Upper lobe of left lung (tissue), 6 donors: ENCODE results near the gene SLC46A1. TPM values are rescaled to one million over a fixed set of nuclear protein-coding genes. Genes with fewer than 3 reads are reported as not detected.

Experiments used
- ATAC-seq, 2 donors: fragments of 200-7000 bp; cut with Tn5 transposase; one replicate each; pipeline ENCODE4 v1.9.1; 2022; ENCODE audit warnings: mild to moderate bottlenecking in 2 of 2, moderate library complexity in 2 of 2; ENCODE audit not compliant: low FRiP score in 2 of 2
- DNase-seq, 2 donors: peaks; one replicate each; pipeline ENCODE4 v3.0.0-alpha.2; 2019 to 2020
- H3K27ac ChIP-seq, 4 donors: fragments of 200-600 bp; sonication (generic); one replicate each; pipeline ENCODE4 v1.5.1; 2016 to 2019
- H3K27me3 ChIP-seq, 4 donors: fragments of 200-600 bp; sonication (generic); one replicate each; pipeline ENCODE4 v1.5.1; 2017 to 2019
- H3K36me3 ChIP-seq, 4 donors: fragments of 200-600 bp; sonication (generic); one replicate each; pipeline ENCODE4 v1.5.1; 2016 to 2019
- H3K4me1 ChIP-seq, 4 donors: fragments of 200-600 bp; sonication (generic); one replicate each; pipeline ENCODE4 v1.5.1; 2018 to 2019
- H3K4me3 ChIP-seq, 4 donors: fragments of 200-600 bp; sonication (generic); one replicate each; pipeline ENCODE4 v1.5.1; 2017 to 2019; ENCODE audit warnings: mild to moderate bottlenecking in 2 of 4, moderate library complexity in 1 of 4
- H3K9me3 ChIP-seq, 4 donors: fragments of 200-600 bp; sonication (generic); one replicate each; pipeline ENCODE4 v1.5.1; 2018 to 2019
- CTCF ChIP-seq, 6 experiments: fragments of 450-650 bp in 4 of 6; fragments of 200-600 bp in 2 of 6; sonication (generic) in 2 of 6; IDR thresholded peaks; one replicate each; pipeline ENCODE4 v1.5.1; 2016 to 2019; ENCODE audit warnings: antibody characterized with exemption in 6 of 6
- EP300 ChIP-seq, 4 donors: sonication (generic); formaldehyde crosslinking; IDR thresholded peaks; one replicate each; pipeline ENCODE4 v1.5.1; 2017; ENCODE audit warnings: antibody characterized with exemption in 4 of 4, control low read depth in 2 of 4
- POLR2A ChIP-seq, 4 donors: fragments of 450-650 bp; IDR thresholded peaks; one replicate each; pipeline ENCODE4 v1.5.1; 2016 to 2017; ENCODE audit warnings: antibody characterized with exemption in 4 of 4, mild to moderate bottlenecking in 2 of 4
- POLR2AphosphoS5 ChIP-seq, 2 donors: sonication (generic); formaldehyde crosslinking; IDR thresholded peaks; one replicate each; pipeline ENCODE4 v1.5.1; 2017; ENCODE audit warnings: antibody characterized with exemption in 2 of 2
- WGBS, 2 donors: methylation state at CpG; one replicate each; pipeline ENCODE4 v1.1.5; 2017 to 2018; 5-methylcytosine and 5-hydroxymethylcytosine counted together
- total RNA-seq, 6 donors: library from RNA; depleted of rRNA in 4 of 6; stranded (reverse); fragments of >200 nt in 4 of 6; gene quantifications; one replicate each; pipeline versions ENCODE4 v1.1.0 to v1.2.1, GENCODE V29; 2016 to 2021
- donor health status: DM: no; HTN: no; CAD: no; lungs with moderate emphysema.
- donor health status: DM: no; HTN: yes; CAD: no; lungs with severe emphysema.

The SLC46A1 gene
- total RNA-seq, 6 donors from 2014 or later, result 15.0 to 44.0 (median 19.8) TPM

- ATAC-seq, result no peak
- peaks cover 0 to 10% (median 7%) of the 10 kb centered on the region in 4 donors for H3K4me1 ChIP-seq
- H3K27me3 ChIP-seq, result no peaks in the 10 kb centered on the region
- WGBS, 2 donors, result 89 to 94% methylated on average over 4 of the region's 4 CpGs
- no peak overlapping the region for H3K27ac ChIP-seq
- no peaks in the 10 kb centered on the region for H3K9me3 ChIP-seq
- no peak overlapping the region for H3K4me3 ChIP-seq
- no peak for DNase-seq
- no peak for TF ChIP-seq EP300 (IDR thresholded peaks at IDR 0.05)
- H3K36me3 ChIP-seq, result peaks cover 0 to 50% (median 12%) of the 10 kb centered on the region in 4 donors
Observed at GRCh38 chr17:28399808-28400207, 6.2 kb downstream of the SLC46A1 start.

- H3K27me3 ChIP-seq, result no peaks in the 10 kb centered on the region
- TF ChIP-seq EP300 (IDR thresholded peaks at IDR 0.05), result no peak
- no peak for TF ChIP-seq CTCF (IDR thresholded peaks at IDR 0.05)
- TF ChIP-seq POLR2A (IDR thresholded peaks at IDR 0.05), result no peak
- H3K4me1 ChIP-seq, result peaks cover 0 to 3% (median 0%) of the 10 kb centered on the region in 4 donors
- 75 to 80% methylated on average over 5 to 6 of the region's 6 CpGs for WGBS, 2 donors
- H3K9me3 ChIP-seq, result no peaks in the 10 kb centered on the region
- DNase-seq (no peak), ATAC-seq (peak in 1 of 2 donors; percentile 6)
- H3K27ac ChIP-seq, result peak overlapping the region in 1 of 4 donors; percentile 16
- peaks cover 0 to 60% (median 12%) of the 10 kb centered on the region in 4 donors for H3K36me3 ChIP-seq
- no peak overlapping the region for H3K4me3 ChIP-seq
Observed at GRCh38 chr17:28398280-28398981, 7.6 kb downstream of the SLC46A1 start.

- Histone ChIP-seq H3K27me3 (no peaks in the 10 kb centered on the region), H3K36me3 (peaks cover under 1 to 67% (median 14%) of the 10 kb centered on the region in 4 donors), H3K9me3 (no peaks in the 10 kb centered on the region), H3K4me1 (peaks cover 0 to 3% (median 0%) of the 10 kb centered on the region in 4 donors), H3K27ac (peak overlapping the region in 1 of 4 donors; percentile 16), H3K4me3 (no peak overlapping the region)
- TF ChIP-seq CTCF (IDR thresholded peaks at IDR 0.05), result no peak
- TF ChIP-seq POLR2A (IDR thresholded peaks at IDR 0.05), result peak in 1 of 4 donors; percentile 9
- TF ChIP-seq POLR2AphosphoS5 (IDR thresholded peaks at IDR 0.05), result no peak
- WGBS, 2 donors, result 64 to 71% methylated on average over 5 to 7 of the region's 7 CpGs
- no peak for DNase-seq
- ATAC-seq, result no peak
Observed at GRCh38 chr17:28397687-28398279, 8.2 kb downstream of the SLC46A1 start.

- 94 to 98% methylated on average over 3 of the region's 3 CpGs for WGBS, 2 donors
- Histone ChIP-seq H3K27me3 (no peaks in the 10 kb centered on the region), H3K36me3 (peaks cover 5 to 69% (median 16%) of the 10 kb centered on the region in 4 donors), H3K4me3 (no peak overlapping the region), H3K27ac (no peak overlapping the region), H3K9me3 (no peaks in the 10 kb centered on the region), H3K4me1 (peaks cover 0 to 3% (median 0%) of the 10 kb centered on the region in 4 donors)
- TF ChIP-seq POLR2AphosphoS5 (IDR thresholded peaks at IDR 0.05) (no peak), POLR2A (IDR thresholded peaks at IDR 0.05) (no peak), EP300 (IDR thresholded peaks at IDR 0.05) (no peak), CTCF (IDR thresholded peaks at IDR 0.05) (no peak)
- ATAC-seq (no peak), DNase-seq (no peak)
Observed at GRCh38 chr17:28397275-28397674, 8.7 kb downstream of the SLC46A1 start.

- no peaks in the 10 kb centered on the region for H3K27me3 ChIP-seq
- ATAC-seq, result no peak
- no peaks in the 10 kb centered on the region for H3K9me3 ChIP-seq
- TF ChIP-seq CTCF (IDR thresholded peaks at IDR 0.05) (no peak), POLR2AphosphoS5 (IDR thresholded peaks at IDR 0.05) (no peak), POLR2A (IDR thresholded peaks at IDR 0.05) (no peak), EP300 (IDR thresholded peaks at IDR 0.05) (no peak)
- H3K27ac ChIP-seq, result no peak overlapping the region
- H3K36me3 ChIP-seq, result peaks cover 5 to 64% (median 19%) of the 10 kb centered on the region in 4 donors
- H3K4me3 ChIP-seq, result no peak overlapping the region
- no peak for DNase-seq
- H3K4me1 ChIP-seq, result peaks cover 0 to 3% (median 0%) of the 10 kb centered on the region in 4 donors
- WGBS, 2 donors, result 78 to 100% methylated on average over 2 to 6 of the region's 6 CpGs
Observed at GRCh38 chr17:28396635-28397239, 9.3 kb downstream of the SLC46A1 start.
